ENCODE results near the gene LIFR.
"Not testable (repeated sequence)": the region's sequence is repeated elsewhere in the genome, so short reads cannot be mapped to it uniquely, and the experiment has no call there.

Gene LIFR

GRCh38 chr5:38546691-38547146, 9.7 kb downstream of the LIFR start:
- no peak for DNase-seq

DNA sequence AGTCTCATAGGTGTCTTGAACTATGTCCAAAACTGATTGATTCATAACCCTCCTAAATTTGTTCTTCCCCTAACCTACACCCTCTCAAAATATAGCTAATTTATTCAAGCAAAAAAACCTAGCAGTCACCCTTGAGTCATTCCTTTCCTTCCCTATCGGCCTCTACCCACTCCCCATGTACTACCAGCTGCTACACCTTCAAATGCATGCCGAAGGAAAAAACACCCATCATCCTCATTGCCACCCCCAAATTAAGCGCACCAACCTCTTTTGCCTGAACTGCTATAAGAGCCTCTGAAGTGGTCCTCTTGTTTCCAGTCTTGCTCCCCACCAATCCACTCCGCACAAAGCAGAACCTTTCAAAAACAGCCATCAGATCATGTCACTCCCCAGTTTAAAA, 12.6 kb downstream of the LIFR start:
- DNase-seq, result no peak

DNA sequence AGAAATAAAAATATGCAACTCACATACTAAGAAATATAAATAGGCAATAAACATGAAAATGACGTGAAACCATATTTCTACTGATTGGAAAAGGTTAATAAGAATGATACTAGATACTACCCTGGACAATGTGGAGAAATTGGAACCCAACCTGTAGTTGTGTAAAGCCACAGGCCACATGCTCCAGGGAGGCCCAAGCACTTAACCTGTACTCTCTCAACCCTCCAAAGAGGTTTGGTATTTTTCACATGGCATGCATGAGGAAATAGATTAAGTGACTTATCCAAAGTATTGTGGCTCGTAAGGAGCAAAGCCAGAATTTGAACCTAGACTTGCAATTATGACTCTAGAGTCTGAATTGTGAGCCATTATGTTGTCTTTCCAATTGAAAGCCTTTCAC, 13.4 kb downstream of the LIFR start:
- DNase-seq, result no peak

DNA sequence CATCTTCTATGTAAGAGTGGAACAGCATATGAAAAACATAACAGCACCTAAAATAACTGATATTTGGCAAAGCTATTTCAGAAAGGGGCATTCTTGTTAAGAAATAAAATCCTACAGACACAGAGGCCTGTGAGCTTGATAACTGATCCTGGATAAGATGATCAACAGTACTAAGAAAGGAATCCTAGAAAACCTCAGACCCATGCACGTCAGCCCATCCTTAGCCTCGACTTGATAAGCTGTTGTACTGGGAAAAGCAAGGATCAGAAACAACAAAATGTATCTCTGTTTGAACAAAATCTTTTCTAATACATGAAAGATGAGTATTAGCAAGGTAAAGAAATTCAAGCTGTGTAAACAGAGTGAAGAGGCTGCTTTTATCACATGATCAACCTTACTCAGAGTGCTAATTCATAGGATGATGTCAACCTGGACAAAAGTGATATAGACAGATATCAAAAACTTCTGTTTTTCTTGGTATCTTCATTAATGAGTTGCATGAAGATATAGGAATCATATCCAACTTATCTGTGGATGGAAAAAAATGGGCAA, 15.2 kb downstream of the LIFR start:
- peak; percentile 91 for DNase-seq

DNA sequence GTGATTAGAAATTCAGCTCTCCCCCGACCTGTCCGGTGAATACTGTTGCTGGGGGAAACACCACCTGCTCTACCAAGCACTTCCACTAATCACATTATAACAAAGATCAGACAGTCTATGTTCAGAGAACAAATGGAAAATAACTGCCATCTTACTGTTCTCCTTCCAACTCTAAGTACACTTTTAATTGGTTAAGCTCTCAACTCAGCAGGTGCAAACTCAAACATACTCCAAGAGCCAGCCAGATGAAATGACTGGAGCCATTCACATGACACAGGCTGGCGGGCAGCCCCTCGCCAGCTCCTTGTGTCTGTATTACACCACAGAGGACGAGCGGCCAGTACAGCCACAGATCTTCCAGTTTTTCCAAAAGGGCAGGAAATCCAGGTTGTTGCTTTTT, 16.1 kb downstream of the LIFR start:
- peak; percentile 83 for DNase-seq

- peak; percentile 31 for DNase-seq
Measured at GRCh38 chr5:38538161-38538560, 18.3 kb downstream of the LIFR start.

DNA sequence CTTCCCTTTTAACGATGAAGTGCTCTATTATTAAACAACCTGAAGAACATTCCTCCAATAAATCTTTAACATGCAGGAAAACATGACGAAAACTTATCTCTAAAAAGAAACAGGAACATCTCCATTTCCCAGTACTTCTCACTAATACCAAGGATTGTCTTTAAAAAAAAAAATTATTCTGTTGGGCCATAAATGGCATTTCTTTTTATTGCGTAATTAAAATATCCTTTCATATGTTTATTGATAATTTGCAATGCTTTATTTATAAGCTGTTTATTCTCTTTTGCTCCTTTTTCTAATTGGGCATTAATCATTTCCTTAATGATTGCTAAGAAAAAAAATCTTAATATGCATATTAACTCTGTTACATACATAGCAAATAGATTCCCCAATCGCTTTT, 18.9 kb downstream of the LIFR start:
- DNase-seq, result no peak

DNA sequence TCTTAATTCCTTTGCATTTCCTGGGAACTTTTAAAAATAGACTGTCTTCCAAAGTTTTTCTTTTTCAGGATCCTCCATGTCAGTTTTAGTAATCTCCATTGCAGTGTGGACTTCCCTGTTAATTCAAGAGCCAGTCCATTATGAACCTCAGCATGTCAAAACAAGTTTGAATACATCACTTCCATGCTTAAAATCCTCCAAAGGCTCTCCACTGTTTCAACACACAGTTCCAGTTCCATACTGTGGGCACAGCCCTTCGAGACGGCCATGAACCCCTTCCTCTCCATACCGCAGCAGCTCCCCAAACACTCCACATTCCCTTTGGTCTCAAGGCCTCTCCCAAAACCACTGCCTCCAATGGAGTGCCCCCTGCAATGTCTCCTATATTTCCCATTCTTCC, 19.5 kb downstream of the LIFR start:
- no peak for DNase-seq

GRCh38 chr5:38535845-38536244, 20.6 kb downstream of the LIFR start:
- no peak for DNase-seq

DNA sequence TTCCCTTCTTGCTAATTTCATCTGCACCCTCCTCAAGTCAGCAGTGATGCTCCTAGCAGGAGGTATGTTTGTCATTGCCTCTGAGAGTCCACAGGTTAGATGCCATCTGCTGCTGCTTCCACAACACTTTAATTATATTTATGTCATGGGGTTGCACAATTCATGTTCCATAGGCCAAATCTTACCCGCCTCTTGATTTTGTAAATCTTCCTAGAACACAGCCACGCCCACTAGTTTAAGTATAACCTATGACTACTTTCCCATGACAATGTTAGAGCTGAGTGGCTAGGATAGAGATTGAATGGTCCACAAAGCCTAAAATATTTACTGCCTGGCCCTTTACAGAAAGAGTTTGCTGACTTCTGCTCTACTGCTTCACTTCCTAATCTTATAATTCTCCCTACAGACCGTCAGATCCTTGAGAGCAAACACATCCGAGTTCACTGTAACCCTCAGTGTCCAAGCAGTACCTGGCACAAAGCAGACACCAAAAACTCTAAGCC, 21.1 kb downstream of the LIFR start:
- no peak for DNase-seq

GRCh38 chr5:38534156-38534453, 22.3 kb downstream of the LIFR start:
- DNase-seq, result no peak

GRCh38 chr5:38533286-38534155, 22.9 kb downstream of the LIFR start:
- peak; percentile 13 for DNase-seq

DNA sequence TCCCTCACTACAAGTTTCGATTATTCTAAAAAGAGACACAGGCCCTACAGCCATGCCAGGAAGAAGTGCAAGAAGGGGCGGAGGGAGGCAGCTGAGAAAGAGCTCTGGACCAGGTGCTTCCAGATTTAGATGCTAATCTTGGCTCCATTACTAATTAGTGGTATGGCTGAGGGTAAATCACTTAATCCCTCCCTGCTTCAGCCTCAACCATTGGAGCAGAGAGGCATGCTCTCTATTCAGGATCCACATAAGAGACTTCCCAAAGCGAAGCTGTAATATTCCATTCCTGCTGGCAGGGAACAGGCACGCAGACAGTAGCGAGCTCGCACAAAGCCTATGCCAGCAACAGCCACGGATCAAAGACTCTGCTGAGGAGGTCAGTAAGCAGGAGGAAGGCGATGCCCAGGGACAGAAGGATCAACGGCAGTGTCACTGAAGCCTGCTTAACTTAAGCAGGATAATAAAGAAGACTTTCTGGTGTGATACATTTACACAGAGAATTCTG, 24.2 kb downstream of the LIFR start:
- DNase-seq, result peak; percentile 60

DNA sequence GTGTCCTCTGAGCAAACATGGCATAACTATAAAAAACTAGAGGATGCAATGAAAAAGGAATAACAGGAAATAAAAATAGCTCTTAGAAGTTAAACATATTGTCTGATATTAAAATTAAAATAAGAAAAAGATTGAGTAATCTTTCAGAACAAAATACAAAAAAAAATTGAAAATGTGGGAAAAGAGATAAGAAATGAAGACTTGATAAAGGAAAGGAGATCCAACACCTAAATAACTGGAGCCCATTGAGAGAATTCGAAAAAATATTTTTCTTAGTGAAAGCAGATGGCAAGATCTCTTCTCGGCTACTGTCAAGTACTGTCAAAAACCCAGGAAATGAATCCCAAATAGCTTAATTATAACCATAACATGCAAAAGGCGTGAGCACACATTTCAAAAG, 24.9 kb downstream of the LIFR start:
- DNase-seq, result no peak

DNA sequence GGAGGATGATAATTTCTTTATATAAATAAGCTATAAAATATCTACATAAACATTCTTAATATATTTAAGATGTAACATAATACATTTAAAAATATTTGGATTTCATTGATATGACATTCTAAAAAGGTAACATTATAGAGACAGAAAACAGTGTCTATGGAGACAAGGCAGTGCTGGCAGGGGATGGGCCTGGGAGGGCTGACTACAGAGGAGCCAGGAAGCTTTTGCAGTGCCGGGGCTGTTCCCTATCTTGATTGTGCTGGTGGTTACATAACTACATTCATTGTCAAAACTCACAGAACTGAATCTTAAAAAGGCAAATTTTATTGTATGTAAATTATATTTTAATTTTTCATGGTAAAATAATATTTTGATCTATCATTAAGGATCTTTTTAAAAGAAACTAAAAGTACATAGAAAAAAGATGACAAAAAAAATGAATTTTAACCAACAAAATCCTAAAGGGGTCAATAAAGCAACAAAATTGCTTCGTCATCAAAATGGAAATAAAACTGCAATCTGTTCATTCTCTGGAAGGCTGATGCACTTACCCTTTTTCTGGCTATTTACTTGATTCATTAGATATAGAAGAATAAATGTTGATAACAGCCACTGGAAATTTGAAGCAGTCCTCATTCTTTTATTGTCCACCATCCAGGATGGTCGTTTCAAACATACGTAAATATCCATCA, 26.3 kb downstream of the LIFR start:
- no peak for DNase-seq

GRCh38 chr5:38528162-38528703, 28.2 kb downstream of the LIFR start:
- DNase-seq, result no peak

DNA sequence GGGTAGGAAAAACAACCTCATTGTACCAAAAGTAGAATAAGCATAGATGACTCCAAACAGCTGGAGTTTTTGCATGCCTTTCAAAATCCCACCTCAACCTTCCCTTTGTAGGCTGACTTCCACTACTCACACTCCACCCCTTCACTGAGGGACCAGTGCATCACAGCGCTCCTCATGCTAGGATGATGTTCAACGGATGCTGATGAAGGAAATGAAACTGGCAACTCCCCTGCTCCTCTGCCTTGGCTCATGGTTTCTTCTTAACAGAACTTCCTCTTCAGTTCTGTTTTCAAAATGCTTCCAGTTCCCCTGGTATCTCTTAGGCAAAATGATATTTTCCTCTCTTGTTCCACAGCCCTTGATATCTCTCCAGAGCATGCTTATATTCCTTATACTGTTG, 29.0 kb downstream of the LIFR start:
- no peak for DNase-seq

DNA sequence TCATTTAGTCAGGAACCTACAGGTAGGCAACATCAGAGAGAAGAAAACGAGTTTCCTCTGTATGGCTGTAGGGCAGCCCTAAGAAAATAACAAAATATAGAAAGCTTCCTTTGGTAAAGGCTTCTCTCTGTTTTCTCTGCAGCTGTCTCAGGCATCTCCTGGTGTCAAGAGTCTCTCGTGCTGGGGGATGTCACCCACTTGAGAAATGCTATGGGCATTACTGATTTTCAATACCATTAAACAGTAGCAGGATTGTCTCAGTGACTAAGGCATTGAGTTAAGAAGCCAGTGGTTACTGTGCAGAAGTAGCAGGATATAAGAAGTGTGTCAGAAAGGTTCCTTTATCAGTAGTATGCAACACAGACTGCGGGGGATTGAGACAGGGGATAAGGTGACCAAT, 32.4 kb downstream of the LIFR start:
- no peak for DNase-seq

DNA sequence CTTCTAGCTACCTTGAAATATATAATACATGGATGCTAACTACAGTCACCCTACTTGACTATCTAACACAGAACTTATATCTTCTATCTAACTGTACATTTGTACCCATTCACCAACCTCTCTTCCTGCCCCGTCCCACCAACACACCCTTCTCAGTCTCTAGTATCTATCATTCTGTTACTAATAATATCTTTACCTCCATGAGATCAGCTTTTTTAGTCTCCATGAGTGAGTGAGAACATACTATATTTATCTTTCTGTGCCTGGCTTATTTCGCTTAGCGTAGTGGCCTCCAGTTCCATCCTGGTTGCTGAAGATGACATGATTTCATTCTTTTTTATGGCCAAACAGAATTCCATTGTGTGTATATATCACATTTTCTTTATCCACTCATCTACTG, 37.0 kb downstream of the LIFR start:
- no peak for DNase-seq

DNA sequence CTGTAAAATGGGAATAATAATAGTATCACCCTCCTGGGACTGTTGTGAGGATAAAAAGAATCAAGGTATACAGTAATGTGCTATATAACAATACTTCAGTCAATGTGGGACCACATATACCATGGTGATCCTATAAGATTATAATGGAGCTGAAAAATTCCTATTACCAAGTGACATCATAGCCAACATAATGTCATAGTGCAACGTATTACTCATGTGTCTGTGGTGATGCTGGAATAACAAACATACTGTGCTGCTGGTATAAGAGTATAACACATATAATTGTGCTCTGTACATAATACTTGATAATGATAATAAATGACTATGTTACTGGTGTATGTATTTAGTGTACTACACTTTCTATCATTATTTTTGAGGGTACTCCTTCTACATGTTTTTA, 38.1 kb downstream of the LIFR start:
- no peak for DNase-seq

DNA sequence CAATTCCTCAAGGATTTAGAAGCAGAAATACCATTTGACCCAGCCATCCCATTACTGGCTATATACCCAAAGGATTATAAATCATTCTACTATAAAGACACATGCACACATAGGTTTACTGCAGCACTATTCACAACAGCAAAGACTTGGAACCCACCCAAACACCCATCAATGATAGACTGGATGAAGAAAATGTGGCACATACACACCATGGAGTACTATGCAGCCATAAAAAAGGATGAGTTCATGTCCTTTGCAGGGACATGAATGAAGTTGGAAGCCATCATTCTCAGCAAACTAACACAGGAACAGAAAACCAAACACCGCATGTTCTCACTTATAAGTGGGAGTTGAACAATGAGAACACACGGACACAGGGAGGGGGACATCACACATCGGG, 39.8 kb downstream of the LIFR start:
- DNase-seq, result not testable (repeated sequence)

GRCh38 chr5:38515646-38516045, 40.8 kb downstream of the LIFR start:
- DNase-seq, result peak; percentile 15

GRCh38 chr5:38515092-38515491, 41.4 kb downstream of the LIFR start:
- DNase-seq, result no peak

DNA sequence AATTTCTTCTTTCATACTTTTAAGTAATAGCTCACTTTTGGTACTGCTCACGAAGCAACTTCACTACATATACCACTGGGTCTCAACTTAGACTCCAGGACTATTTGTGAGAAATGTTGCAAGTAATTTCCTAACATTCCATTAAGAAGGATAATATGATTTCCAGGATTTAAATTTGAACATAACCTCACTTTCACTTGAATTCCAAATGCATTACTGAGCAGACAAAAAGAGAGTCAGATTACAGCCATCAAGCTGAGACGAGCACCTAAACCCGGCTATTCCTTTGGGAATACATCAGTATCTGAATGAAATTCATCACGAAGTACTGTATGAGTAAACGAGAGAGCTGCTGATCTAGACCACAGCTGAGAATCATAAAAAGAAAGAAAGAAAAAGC, 47.3 kb downstream of the LIFR start:
- DNase-seq, result no peak
